ENCODE data around the gene SH3GL1.

The SH3GL1 gene

GRCh38 chr19:4375164-4376027 is 25.0 kb downstream of the SH3GL1 start:
- DNase-seq (ENCODE audit: low spot score) = peak; percentile 95

DNA sequence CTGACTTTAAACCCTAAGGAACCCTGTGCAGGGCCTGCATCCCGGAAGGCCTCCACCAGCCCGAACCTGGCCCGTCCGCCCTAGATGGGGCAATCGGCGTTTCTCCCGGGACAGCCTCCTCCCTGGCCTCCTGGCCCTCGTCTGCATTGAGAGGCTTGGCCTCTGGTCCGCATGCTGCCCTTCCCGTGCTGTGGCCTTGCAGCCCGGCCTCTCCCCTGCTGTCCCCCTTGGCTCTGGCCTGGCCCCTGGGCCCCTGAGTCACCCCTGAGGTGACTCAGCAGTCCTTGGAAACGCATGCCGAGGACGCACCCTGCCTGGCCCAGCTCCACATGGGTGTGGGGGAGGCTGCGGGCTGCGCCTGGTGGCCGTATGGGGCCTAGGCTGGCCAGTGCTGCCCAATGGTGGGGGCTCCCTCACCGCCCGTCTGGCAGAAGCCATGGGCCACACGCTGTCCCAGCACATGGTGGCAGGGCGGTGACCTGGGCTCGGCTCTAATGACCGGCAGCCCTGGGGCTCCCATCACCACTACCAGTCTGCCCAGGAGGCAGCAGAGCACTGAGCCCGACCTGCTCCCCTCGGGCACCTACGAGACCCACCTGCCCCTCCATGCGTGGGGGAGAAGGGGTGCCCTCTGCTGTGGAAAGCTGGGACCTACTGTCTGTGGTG is 25.7 kb downstream of the SH3GL1 start:
- peak; percentile 97 for DNase-seq (ENCODE audit: low spot score)

- peak; percentile 66 for DNase-seq (ENCODE audit: low spot score)
These were observed 26.5 kb downstream of the SH3GL1 start for GRCh38 chr19:4373601-4374497.

DNA sequence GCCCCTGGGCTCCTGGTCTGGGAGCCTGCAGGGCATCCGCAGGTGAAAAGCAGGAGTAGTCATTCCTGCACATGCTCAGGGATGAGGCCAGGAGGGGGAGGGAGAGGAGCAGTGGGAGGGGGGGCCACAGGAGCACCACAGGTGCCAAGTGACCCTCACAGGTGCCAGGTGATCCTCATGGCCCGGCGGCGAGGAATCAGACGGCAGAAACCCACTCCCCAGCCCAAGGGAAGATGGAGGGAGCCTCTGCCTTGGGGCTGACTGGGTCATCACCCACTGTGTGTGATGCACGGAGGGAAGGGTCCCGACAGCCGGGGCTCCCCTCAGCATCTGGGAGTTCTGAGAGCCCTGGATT is 27.4 kb downstream of the SH3GL1 start:
- no peak for DNase-seq (ENCODE audit: low spot score)

DNA sequence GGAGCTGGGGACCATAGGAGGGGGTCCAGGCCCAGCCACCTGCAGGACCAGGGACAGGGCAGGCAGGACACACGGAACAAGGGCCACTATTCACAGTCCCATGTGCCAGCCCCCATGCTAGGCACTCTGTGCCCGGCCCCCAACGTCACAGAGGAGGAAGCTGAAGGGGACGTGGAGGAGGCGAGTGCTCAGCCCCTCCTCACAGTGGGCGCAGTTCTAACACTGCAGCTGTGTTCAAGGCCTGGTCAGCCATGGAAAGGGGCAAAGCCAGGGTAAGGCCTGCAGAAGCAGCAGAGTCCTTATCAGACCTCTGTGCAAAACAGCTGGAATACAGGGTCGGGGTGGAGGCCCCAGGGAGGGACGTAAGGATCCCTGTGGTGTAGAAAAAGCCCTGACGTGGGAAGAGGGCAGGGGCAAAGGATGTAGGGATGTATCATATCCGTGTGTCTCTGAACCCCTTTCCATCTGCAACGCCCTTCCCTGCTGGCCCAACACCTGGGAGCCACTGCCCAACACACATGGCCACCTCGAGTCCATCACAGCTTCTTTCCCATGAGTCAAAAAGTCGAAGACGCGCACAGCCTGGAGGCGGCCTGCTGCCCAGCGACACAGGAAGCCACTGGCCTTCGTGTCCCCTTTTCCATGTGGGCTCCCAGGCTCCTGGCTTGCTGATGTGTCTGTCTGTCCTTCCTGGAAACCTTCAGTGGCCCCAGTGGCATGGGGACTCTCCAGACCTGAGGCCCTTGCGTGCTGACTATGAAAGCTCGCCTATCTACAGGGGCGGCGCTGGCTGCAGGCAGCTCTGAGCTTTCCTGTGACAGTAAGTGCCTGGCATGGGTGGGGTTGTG is 28.0 kb downstream of the SH3GL1 start:
- peak; percentile 64 for DNase-seq (ENCODE audit: low spot score)

- no peak for DNase-seq (ENCODE audit: low spot score)
These were observed 28.8 kb downstream of the SH3GL1 start for GRCh38 chr19:4371247-4372164.

DNA sequence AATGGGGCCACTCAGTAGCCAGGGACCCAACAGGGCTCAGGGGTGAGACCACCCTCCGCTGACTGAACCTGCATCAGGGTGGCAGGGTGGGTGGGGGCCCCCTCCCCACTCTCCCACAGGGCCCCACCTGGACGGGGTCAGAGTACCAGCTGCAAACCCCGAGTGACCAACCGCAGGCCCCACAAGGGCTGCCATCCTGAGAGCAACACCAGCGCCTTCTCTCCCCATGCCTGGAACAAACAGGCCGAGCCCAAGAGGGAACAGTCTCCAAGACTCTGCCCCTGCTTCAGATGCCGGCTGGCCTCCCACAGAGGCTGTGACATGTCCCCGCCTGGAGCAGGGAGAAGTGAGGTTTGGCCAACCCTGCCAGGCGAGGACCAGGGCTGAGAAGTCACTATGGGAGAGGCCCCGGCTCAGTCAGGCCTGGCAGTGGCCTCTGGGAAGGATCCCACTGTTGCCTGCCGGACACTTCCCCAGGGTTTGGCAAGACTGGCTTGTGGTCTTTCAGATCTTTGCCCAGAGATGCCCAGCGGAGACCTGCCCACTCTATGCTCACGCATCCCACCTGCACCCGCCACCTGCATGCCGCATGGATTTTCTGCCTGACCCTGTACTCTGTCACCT is 29.8 kb downstream of the SH3GL1 start:
- no peak for DNase-seq (ENCODE audit: low spot score)

DNA sequence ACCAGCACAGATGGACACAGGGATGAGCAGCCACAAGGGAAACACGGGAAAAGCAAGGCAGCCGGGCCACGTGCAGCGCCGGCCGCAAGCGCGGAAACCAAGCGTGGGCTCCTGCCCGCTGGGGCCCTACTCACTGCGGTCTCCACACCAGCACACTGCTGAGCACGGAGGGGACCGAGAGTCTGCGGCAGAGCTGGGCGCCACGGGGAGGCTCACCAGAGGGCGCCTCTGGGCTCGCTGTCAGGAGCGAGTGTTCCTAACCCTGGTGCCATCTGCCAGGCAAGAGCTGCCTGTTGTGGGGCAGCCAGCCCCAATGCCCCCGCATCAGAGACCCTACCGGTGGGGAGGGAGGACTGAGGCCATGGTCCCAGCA is 30.5 kb downstream of the SH3GL1 start:
- peak; percentile 87 for DNase-seq (ENCODE audit: low spot score)

DNA sequence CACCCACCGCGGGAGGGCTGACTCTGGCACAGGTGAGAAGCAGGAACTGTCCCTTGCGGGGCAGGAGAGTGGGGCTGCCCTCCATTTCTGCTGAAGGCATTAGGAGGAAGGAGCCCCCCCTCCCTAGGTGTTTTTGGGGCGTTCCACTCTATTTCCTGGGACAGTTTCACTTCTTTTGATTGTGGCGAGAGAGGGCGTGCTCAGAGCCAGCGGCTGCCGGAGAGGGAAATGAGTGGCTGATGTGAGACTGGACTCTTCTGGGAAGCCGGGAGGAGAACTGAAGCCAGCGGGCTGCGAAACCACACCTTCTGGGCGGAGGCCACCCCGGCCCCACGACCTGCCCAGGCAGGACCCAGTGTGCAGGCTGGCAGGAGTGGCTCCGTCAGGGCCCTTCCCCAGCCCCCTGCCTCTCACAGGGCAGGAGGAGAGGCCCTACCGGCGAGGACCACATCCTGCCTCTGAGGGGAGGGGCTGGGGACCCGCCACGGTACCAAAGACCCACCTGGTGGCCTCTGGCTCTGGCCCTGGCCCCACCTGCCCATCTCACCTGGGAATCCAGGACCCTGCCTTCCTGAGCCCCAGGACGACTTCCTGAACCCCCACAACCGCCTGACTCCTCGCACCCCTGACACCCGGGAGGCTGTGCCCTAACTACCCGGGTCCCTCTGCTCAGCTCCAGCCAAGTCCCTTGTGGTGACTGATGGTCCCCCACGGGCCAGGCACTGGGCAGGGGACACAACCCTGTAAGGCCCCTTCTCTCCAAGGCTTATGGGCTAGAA is 31.0 kb downstream of the SH3GL1 start:
- DNase-seq (ENCODE audit: low spot score) = peak; percentile 68

- DNase-seq (ENCODE audit: low spot score) = no peak
These were observed 32.1 kb downstream of the SH3GL1 start for GRCh38 chr19:4368128-4368820.

- no peak for DNase-seq (ENCODE audit: low spot score)
These were observed 32.6 kb downstream of the SH3GL1 start for GRCh38 chr19:4367781-4368127.

DNA sequence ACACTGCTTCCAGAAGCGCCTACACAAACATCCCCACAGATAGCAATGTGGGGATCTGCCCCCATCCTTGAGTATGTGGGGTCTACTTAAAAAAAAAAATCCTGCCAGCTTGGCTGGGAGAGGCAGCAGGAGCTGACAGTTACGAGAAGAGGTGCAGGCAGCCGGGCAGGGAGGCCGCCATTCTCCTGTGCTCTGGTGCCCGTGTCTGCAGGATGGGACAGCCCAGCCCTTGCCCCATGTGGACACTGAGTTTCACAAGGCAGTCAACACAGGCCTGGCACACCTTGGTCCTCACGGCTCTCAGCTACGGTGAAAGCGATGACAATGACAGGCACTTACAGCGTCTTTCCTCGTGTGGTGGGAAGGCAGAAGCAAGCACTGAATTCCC is 33.0 kb downstream of the SH3GL1 start:
- DNase-seq (ENCODE audit: low spot score) = no peak

DNA sequence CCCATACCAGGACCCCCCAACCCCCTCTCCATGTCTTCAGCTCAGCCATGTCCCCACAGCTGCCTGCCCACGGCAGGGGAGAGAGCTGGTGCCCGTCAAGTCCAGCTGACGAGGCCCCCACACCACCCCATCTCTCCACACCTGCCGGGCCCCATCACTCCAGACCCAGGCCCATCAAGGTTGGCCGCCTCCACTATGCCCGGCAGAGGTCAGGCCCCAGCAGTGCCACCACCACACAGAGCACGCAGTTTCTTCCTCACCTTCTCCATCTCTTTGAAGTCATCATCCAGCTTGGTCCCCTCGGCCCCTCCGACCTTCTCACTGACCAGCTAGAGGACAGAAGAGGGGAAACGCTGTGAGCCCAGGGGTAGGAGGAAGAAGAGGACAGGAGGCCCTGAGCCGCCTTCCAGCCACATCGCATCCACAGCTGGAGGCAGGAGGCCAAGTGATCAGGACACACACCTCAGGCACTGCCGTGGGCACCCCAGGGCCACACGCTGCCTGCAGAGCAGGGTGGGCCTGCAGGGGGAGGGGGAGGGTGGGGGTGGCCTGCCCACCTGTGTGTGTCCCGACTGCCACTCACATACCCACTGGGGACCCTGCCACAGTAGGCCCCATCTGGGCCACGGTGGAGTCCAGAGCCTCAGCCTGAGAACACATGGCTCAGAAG is 33.5 kb downstream of the SH3GL1 start:
- no peak for DNase-seq (ENCODE audit: low spot score)

- no peak for DNase-seq (ENCODE audit: low spot score)
These were observed 34.3 kb downstream of the SH3GL1 start for GRCh38 chr19:4365791-4366665.

DNA sequence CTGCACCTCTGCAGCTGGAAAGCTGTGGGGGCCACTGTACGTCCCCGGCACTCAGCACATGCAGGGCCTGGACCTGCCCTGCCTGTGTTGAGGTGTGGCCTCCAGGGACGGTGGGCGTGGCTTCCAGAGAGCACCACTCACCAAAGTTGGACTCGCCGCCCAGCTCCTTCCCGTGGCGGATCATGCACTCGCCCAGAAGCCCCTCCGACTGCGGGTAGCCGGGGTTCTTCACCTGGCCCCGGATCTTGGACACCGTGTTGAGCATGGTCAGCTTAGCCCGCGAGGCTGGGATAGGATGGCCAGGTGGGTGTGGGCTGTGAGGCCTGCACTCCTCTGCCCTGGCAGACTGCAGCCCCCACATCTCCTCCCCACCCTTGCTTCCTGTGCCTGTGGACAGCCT is 35.0 kb downstream of the SH3GL1 start:
- DNase-seq (ENCODE audit: low spot score) = peak; percentile 44

- DNase-seq (ENCODE audit: low spot score) = no peak
These were observed 36.6 kb downstream of the SH3GL1 start for GRCh38 chr19:4363571-4364304.

Data from hematopoietic multipotent progenitor cell treated with erythropoietin and hydrocortisone succinate and interleukin-3 and kit ligand, for 17 days (in vitro differentiated cells).